Measurements from ENCODE around the gene ALPK3.

The ALPK3 gene

DNA sequence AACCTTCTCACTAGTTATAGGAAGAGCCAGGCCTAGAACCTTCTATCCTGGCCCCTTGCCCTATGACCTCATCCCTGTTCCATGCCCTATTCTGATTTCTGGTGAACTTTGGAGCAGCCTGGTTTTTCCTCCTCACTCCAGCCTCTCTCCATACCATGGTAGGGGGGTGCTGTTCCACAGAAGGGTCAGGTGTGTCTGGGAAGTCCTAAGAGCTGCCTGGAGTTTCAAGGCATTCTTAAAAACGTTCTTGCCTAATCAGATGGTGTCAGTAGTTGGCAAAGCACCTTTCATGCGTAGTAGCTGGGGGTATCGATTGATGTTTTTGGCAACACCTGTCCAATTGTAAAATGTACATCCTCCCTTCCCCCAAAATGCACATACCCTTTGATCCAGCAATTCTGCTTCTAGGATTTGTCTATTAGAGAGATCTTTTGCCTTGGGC lies 16.8 kb upstream of the ALPK3 start:
- TF ChIP-seq, protein P1, sequence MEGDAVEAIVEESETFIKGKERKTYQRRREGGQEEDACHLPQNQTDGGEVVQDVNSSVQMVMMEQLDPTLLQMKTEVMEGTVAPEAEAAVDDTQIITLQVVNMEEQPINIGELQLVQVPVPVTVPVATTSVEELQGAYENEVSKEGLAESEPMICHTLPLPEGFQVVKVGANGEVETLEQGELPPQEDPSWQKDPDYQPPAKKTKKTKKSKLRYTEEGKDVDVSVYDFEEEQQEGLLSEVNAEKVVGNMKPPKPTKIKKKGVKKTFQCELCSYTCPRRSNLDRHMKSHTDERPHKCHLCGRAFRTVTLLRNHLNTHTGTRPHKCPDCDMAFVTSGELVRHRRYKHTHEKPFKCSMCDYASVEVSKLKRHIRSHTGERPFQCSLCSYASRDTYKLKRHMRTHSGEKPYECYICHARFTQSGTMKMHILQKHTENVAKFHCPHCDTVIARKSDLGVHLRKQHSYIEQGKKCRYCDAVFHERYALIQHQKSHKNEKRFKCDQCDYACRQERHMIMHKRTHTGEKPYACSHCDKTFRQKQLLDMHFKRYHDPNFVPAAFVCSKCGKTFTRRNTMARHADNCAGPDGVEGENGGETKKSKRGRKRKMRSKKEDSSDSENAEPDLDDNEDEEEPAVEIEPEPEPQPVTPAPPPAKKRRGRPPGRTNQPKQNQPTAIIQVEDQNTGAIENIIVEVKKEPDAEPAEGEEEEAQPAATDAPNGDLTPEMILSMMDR (IDR thresholded peaks at IDR 0.05; ENCODE audit: extremely low read depth, insufficient read depth, missing control alignments): no peak
- no peak for DNase-seq (ENCODE audit: low spot score)
- in situ Hi-C loops (cut with MboI; ENCODE audit: low pct_unique_long_range_greater_than_20kb, low sequenced_read_pairs, unreplicated experiment): no loop called here

DNA sequence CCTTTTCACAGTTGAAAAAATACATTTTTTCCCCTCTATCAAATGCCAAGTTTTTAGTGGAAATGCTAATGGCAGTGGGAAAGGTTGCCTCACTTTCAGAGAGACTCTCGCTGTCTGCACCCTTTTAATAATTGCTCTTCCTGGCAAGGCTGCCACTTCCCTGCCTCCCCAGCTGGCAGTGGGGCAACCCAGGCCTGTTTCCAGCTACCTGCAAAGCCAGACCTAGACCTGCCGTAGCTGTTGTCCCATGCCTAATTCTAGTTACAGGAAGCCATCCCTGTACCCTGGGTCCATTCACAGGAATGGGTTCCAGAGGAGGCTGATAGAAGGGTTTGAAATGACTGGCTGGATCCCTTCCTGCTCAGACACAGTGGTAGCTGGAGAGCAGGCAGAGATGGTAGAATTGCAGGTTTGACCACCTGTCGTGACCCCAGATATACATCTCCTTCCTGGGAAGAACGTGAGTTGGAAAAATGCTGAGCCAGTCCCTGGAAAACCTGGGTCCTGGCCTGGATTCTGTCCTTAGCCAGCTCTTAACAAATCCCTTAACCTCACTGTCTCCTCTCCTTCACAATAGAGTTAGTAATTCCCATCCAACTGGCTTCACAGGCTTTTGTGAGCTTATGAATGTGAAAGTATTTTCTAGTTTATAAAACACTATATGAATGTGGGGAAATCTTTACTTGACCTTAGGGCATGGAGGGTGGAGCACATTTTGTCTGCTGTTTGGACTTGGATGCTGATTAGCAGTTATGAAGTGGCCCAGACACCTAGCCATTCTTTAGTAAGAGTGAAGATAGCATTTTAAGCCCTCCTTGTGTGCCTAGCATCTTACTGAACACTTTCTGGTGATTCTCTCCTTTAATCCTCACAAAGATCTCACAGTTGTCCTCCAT lies 12.9 kb upstream of the ALPK3 start:
- TF ChIP-seq, protein P1 (IDR thresholded peaks at IDR 0.05; ENCODE audit: extremely low read depth, insufficient read depth, missing control alignments): no peak
- in situ Hi-C loops (cut with MboI; ENCODE audit: low pct_unique_long_range_greater_than_20kb, low sequenced_read_pairs, unreplicated experiment): no loop called here
- no peak for DNase-seq (ENCODE audit: low spot score)

DNA sequence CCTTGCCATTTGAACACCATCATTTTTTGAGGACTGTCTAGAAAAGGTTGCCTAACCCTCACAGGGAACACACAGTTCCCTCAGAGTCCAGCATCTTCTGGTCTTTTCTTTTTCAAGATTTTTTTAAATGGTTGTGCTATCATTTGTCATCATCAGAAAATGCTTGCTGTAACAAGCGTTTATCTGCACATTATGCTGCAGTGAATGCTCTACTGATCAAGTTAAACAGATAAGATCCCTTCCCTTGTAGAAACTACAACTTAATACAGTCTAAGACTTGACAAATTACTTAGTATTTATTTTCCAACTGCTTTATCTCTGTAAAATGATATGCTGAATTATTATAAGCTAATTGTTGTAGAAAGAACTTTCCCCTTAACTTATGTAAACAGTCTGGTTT lies 11.9 kb upstream of the ALPK3 start:
- DNase-seq (ENCODE audit: low spot score): no peak
- TF ChIP-seq, protein P1 (IDR thresholded peaks at IDR 0.05; ENCODE audit: extremely low read depth, insufficient read depth, missing control alignments): no peak
- in situ Hi-C loops (cut with MboI; ENCODE audit: low pct_unique_long_range_greater_than_20kb, low sequenced_read_pairs, unreplicated experiment): no loop called here

DNA sequence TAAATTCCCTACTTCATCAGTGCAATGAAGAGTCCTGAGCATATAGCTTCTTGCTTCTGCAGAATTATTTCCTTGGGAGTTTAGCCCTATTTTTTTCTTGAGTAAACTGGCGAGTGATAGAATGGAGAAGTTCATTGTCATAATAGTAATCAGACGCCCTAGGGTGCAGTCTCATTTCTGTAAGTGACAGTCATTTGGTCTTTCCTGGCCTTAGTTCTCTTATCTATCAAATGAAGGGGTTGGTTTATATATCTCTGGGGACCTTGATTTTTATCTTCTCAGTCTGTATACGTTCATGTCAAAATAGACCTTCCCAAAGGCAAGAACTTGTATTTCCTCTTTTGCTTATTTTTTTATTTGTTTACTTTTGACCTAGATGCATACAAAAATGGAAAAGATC lies 9.9 kb upstream of the ALPK3 start:
- TF ChIP-seq, protein P1 (IDR thresholded peaks at IDR 0.05; ENCODE audit: extremely low read depth, insufficient read depth, missing control alignments): no peak
- no peak for DNase-seq (ENCODE audit: low spot score)
- in situ Hi-C loops (cut with MboI; ENCODE audit: low pct_unique_long_range_greater_than_20kb, low sequenced_read_pairs, unreplicated experiment): no loop called here

DNA sequence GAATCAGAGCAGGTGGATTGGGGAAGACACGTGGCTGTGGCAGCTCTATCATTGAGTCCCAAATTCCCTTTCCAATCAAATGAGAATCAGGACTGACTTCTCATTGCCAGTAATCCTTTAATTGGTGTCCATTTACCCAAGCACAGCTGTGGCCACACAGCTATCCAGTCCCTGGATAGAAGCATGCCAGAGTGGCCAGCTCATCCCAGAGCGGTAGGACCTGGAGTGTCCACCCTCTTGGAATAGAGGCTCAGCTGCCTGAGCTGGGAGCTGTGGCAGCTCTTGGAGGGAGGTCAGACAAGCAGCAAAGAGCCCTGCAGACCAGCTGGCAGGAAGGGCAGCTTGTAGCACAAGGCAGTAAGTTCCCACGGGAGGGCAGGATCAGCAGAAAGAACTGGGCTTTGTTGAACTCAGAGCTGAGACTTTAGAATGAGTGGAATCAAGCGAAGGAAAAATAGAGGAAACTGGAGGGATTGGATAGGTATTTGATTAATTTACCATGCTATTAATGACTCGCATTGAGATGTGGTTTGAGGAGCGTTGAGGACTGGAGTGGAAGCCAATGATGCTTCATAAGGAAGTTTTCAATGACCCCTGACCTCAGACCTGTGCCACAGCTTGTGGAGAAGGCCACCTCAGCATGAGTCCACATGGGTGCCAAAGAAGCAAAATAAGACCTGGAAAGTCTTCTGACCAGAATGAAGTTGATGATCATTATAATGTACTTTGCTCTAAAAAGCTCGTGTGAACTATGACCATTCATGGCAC lies 6.9 kb upstream of the ALPK3 start:
- no peak for DNase-seq (ENCODE audit: low spot score)
- in situ Hi-C loops (cut with MboI; ENCODE audit: low pct_unique_long_range_greater_than_20kb, low sequenced_read_pairs, unreplicated experiment): no loop called here
- TF ChIP-seq, protein P1 (IDR thresholded peaks at IDR 0.05; ENCODE audit: extremely low read depth, insufficient read depth, missing control alignments): no peak

DNA sequence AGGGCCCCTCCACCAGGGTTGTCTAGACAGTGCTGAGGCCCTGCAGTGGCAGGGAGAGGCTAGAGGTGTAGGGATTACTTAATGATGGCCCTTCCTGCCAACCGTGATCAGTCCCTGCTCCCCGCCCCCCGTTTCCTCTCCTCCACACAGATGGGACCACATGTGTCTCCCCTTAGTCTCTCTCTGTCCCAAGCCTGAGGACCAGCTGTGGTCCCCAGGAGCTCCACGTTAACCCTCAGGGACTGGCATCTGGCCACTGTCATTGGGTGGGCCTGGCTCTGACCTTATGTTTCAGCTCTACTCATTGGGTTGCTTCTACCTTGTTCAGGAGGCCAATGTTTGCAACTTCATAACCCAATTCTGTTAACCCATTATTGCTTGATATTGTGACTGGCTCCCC lies 6.0 kb upstream of the ALPK3 start:
- in situ Hi-C loops (cut with MboI; ENCODE audit: low pct_unique_long_range_greater_than_20kb, low sequenced_read_pairs, unreplicated experiment): no loop called here
- DNase-seq (ENCODE audit: low spot score): no peak
- TF ChIP-seq, protein P1 (IDR thresholded peaks at IDR 0.05; ENCODE audit: extremely low read depth, insufficient read depth, missing control alignments): no peak
